MM.1S (cell line): Measurements from ENCODE around the gene CCDC188.

Experiments used
- CTCF ChIP-seq: fragments of 300-600 bp; sonication (generic); IDR thresholded peaks from 2 replicates; pipeline ENCODE4 v1.5.1; 2016; ENCODE audit warnings: antibody characterized with exemption, low read length, mixed read lengths
- EZH2 ChIP-seq: fragments of 300-600 bp; sonication (generic); optimal IDR thresholded peaks from 2 replicates; pipeline ENCODE3; 2017; ENCODE audit warnings: low read depth, mild to moderate bottlenecking, antibody characterized with exemption, low read length, mixed read lengths

GRCh38 chr22:20116376-20116950, 34.4 kb downstream of the CCDC188 start:
- TF ChIP-seq CTCF (no peak), EZH2 (no peak)
